Activated CD8-positive, alpha-beta memory T cell treated with anti-CD3 and anti-CD28 coated beads for 48 hours (primary cell): ENCODE results near the gene GRID2.

Source experiments
- DNase-seq, 3 experiments: peaks; one replicate each; pipeline ENCODE4 v3.0.0-alpha.2; 2020; ENCODE audit warnings: low read depth in 2 of 3, low spot score in 2 of 3

Gene GRID2

GRCh38 chr4:93467484-93468155, 1163.9 kb downstream of the GRID2 start:
- no peak for DNase-seq

DNA sequence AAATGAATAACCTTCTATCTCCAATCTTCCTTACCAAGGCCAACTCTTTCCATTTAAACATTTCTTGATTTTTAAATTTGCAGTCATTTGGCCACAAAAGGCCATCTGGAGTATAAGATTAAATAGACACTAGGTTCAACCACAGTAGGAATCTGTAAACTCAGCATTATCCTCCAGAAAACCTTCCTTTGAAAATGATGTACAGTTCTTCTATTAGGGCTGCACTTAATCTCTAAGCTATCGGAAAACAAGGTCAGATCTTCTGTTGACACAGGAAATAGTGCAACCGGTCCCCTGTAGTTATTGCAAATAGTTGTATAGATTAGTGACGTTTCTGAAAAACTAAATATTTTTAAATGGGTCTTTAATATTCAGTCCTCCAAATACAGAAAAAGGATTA, 1165.8 kb downstream of the GRID2 start:
- no peak for DNase-seq

DNA sequence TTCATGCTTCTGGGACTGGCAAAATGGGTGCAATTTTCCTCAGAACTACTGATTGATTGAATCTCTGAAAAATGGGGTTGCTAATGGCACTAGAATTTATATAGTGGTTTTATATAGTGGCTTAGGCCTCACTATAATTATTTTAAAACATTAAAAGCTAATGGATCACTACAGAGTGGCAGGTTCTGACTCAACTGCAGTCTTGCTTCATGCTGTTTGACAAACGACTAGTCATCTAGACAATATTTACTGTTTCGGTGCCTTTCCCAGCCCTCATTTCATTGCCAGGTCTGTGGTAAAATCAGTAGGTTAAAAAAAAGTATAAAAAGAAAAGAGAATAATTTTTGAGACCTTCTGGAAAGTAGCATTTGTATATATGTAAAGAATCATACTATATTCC, 1172.0 kb downstream of the GRID2 start:
- DNase-seq: no peak

DNA sequence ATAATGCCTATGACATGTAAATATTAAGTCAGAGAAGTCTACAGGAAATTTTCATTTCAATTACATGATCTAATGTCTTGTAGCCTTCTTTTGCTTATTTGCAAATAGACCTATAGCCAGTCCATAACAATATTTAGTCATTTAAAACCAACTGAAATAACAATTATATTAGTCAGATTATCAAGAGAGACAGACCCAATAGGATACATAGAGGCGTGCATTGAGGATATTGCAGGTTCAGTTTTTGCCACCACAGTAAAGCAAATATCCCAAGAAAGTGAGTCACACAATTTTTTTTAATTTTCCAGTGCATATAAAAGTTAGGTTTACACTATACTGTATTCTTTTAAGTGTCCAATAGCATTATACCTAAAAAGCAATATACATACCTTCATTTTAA, 1175.0 kb downstream of the GRID2 start:
- no peak for DNase-seq

DNA sequence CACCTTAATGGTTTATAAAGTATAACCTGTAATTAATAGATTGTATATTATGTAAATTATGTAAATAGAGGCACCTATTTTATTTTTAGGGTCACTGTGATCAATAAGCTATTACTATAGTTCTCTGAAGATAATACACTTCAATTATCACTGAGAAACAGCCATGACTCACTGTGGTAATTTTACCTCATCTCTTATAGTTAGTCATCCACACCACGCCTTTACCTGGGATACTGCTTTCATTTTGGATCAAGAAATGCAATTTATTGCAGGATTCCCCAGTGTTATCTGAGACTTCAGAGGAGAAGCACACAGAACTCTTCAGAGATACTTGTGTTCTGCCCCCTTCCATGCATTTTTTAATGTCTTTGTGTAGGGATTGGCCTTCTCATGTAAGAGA, 1176.7 kb downstream of the GRID2 start:
- no peak for DNase-seq

- DNase-seq: no peak
Measured at GRCh38 chr4:93495346-93495745, 1191.6 kb downstream of the GRID2 start.

GRCh38 chr4:93501244-93501643, 1197.5 kb downstream of the GRID2 start:
- DNase-seq: no peak

- DNase-seq: no peak
Measured at GRCh38 chr4:93501946-93502345, 1198.2 kb downstream of the GRID2 start.

DNA sequence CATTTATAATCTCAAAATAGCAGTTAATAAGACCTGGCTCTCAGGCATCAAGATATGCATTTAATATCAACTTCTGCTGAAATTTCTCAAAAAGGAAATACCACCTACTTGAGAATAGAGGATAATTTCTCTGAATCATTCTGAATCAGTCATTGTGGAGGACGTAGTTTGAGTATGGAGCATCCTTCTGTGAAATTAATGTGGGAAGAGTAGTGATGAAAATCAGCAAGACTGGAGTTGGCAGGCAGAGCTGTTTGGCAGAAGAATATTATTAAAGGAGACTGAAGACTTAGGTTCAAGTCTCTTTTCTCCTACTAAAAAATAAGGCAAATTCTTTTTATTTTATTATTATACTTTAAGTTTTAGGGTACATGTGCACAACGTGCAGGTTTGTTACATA, 1199.2 kb downstream of the GRID2 start:
- DNase-seq: no peak

DNA sequence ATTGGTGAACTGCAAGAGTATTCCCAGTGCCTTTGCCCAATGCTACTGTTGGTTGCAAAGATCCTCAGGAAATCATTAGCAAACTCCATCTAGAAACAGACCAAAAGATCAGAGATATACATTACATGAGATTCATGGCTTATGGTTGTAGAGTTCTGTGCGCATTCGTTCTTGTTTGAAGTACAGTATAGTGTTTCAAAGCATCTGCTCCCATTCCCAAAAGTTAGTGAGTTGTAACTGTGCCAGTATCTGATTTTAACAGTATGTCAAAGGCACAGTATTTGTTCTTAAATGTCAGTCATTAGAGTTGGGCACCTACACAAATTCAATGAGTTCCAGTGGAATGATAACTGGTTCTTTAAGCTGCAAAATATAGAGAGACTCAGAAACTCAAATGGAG, 1210.1 kb downstream of the GRID2 start:
- DNase-seq: no peak

- DNase-seq: no peak
Measured at GRCh38 chr4:93515208-93515607, 1211.4 kb downstream of the GRID2 start.

DNA sequence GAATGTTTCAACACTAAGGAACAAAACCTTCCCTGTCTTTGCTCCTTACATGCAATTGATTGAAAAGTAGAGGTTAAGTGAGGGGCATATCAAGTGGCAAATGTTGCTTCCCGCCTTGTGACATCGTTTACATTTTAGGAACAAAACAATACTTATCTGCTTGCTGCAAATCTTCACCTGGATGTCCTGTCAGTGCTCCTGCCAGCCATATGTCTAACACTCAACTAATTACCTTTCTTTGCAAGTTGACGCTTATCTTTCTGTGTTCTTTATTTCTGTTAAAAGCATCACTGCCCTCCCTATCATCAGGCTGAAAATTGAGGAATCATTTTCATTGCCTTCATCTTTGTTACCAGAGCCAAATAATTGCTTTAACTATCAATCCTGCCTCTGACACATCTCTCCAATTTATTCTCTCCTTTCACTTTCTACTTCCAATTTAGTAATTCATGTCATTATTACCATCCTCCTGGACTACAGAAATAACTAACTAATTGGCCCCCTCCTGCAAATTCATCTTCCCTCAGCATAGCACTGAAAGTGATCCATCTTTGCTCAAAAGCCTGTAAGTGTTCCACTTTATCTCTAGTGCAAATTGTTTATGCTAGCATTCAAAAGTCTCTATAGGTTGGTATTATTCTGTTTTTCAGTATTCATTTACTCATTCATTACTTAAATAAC, 1226.1 kb downstream of the GRID2 start:
- no peak for DNase-seq

GRCh38 chr4:93532234-93532633, 1228.5 kb downstream of the GRID2 start:
- no peak for DNase-seq

DNA sequence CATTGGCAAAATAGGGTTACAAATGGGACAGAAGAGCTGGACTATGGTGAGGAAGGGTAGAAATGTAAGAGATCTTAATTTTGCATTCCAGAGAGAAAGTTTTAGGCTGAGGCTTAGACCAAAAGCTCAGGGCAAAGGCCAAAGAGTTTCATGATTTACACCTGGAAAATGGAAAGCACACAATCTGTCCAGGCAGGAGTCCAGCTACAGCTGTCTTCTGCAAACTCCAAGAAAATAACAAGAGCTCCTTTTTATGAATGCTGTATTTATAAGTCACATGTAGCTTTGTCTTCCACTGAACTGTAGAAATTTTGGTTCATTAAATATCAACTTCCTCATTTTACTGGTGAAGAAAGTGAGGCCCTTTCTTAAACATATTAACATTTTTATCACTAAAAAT, 1236.8 kb downstream of the GRID2 start:
- no peak for DNase-seq

- DNase-seq: no peak
Measured at GRCh38 chr4:93561842-93562241, 1258.1 kb downstream of the GRID2 start.

DNA sequence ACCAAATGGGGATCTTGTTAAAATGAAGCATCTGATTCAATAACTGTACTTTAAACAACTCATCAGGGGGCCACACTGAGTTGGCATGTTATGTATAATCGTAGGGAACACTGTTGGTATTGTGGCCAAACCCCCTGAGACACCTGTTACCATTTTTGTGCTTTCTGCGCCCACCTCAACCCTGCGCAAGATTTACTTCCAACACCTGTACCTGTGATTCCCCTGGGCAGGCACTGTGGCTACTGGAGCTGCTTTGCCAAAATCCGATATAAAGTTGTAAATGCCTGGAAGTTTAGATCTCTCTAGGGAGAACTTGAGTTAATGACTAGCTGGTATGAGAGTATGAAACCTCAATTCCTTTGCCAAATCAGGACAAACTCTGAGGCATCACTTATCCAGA, 1265.0 kb downstream of the GRID2 start:
- no peak for DNase-seq

DNA sequence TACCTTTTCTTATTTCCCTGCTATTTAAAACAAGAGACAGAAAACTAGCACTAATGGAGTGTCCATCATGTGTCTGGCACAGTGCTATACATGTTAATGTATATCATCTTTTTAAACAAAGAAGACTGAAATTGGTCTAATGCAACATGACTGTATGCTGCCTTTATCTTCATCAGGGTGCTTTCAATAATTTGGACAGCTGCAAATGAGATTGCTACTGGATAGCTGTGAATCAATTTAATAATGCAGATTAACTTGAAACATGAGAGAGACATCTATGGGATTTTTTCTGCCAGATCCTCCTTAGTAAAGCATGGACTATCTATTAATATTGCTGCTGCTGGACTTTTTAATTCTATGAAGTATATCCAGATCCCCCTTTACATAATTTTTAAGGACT, 1269.5 kb downstream of the GRID2 start:
- no peak for DNase-seq

DNA sequence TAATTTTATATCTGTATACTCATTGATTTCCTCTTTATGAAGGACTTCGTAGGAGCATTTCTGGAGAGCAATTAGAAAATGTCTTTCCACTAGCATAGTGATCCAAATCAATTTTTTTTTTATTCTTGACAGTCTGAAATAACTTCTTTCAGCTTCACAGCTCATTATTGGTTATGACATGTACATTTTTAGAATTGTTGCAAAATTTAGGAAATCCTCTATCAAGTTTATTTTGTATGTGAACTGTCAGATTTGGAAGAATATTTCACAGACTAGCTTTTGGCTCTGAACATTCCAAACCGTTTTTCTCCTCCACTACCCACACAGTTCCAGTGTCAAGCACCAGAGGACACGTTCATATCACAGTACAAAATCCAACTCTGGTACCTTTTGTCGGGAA, 1275.2 kb downstream of the GRID2 start:
- DNase-seq: no peak

- no peak for DNase-seq
Measured at GRCh38 chr4:93605163-93605562, 1301.4 kb downstream of the GRID2 start.

DNA sequence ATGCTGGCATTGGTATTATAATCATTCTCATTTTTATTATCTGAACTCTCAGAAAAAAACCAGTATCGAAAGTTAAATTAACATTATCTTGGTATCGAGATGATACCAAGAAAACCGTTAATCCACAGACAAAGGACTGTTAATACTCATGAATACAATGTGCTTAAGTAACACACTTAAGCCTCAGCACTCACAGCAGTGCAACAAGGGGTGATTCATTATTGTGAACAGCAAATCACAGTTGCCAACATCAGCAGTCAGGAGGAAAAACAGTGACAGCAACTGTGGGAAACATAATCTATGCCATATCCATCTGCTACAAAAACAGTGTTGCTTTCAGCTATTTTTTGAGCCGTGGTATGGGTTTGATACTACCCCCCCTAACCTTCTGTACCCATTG, 1313.8 kb downstream of the GRID2 start:
- DNase-seq: no peak

DNA sequence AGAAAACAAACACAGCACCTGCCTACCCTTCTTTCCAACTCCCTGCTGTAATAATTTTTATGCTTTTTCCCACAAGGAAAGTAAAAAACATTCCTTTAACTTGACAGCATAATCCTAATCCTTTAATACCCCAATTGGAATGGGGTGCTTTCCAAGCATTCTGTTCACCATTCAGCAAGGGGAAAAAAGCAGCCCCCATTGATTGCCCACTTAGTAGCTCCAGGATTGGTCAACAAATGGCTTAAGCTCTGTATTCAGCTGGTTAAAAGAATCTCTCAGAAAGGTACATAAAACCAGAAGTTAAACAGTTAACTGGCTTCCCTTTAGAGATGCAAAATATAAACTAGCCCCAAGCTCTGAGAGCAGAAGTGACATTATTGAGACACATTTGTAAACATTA, 1330.0 kb downstream of the GRID2 start:
- DNase-seq: no peak

DNA sequence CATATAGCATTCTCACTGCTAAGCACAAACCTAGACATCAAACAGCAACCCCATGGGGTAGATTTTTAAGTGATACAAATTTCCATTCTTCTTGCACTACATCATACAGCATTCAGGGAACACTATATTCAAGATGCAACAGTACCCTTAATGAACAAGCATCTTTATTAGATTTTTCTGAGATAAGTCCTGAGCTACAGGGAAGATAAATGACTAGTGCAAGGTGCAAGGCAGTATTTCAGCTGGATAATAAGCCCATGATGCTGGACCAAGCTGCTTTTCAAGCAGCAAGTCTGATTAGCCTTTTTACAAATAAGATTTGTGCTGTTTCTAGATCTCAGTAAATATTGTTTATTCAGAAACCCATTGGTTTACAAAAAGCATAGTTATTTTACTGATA, 1332.2 kb downstream of the GRID2 start:
- DNase-seq: no peak

GRCh38 chr4:93645120-93645519, 1341.4 kb downstream of the GRID2 start:
- no peak for DNase-seq
